Measurements from ENCODE around the gene WWOX. TPM values are rescaled to one million over a fixed set of nuclear protein-coding genes. Genes with fewer than 3 reads are reported as not detected.

WWOX gene
- total and polyA plus RNA-seq, 2 of the 8 experiments (the other 6 are each of a cell fraction or from before 2014, with no cell fraction given) = 5.4 to 16.7 TPM

- Histone ChIP-seq H3K4me2 (ENCODE audit: insufficient read depth in 1 of 2, low read depth in 2 of 2, low read length in 2 of 2) (no peak overlapping the region), H4K8ac (ENCODE audit: extremely low read depth, insufficient read depth, low read length) (no peak overlapping the region), H3K27me3 (replicated peaks in 1 of 4; ENCODE audit: control insufficient read depth in 3 of 4, extremely low read depth in 1 of 4, insufficient read depth in 3 of 4, low read length in 3 of 4) (no peaks in the 10 kb centered on the region), H3K56ac (replicated peaks; ENCODE audit: insufficient read length, low read depth, low read length) (no peak overlapping the region), H3K14ac (ENCODE audit: insufficient read length) (no peak overlapping the region), H3K27ac (ENCODE audit: low read depth, low read length) (no peak overlapping the region), H3K4ac (replicated peaks; ENCODE audit: insufficient read length, low read depth, low read length) (no peak overlapping the region), H2AFZ (ENCODE audit: low read length) (no peak overlapping the region), H3K4me3 (ENCODE audit: extremely low read depth in 1 of 4, insufficient read depth in 2 of 4, low read depth in 3 of 4, low read length in 4 of 4) (no peak overlapping the region), H3K79me1 (ENCODE audit: low read depth, low read length) (no peaks in the 10 kb centered on the region), H2BK120ac (replicated peaks; ENCODE audit: low read depth, low read length) (no peak overlapping the region), H2BK20ac (ENCODE audit: low read length) (no peak overlapping the region), H2BK15ac (ENCODE audit: low read length) (no peak overlapping the region), H3K4me1 (replicated peaks in 1 of 4; ENCODE audit: control insufficient read depth in 3 of 4, insufficient read depth in 4 of 4, low read length in 3 of 4) (no peaks in the 10 kb centered on the region), H3K18ac (ENCODE audit: extremely low read depth, low read length) (no peak overlapping the region), H3K36me3 (ENCODE audit: control insufficient read depth in 2 of 4, insufficient read depth in 4 of 4, low read length in 3 of 4) (no peaks in the 10 kb centered on the region), H4K20me1 (replicated peaks in 1 of 2; ENCODE audit: control insufficient read depth in 1 of 2, insufficient read depth in 2 of 2, low read length in 2 of 2) (no peaks in the 10 kb centered on the region), H2BK12ac (ENCODE audit: low read depth, low read length) (no peak overlapping the region), H4K91ac (replicated peaks; ENCODE audit: insufficient read length, low read length) (no peak overlapping the region), H2BK5ac (ENCODE audit: low read depth, low read length) (no peak overlapping the region), H3K9me3 (ENCODE audit: insufficient read depth in 2 of 2, low read depth in 1 of 2, low read length in 1 of 2) (no peaks in the 10 kb centered on the region), H2AK5ac (ENCODE audit: low read depth, low read length) (no peak overlapping the region), H3K23me2 (ENCODE audit: low read depth, low read length) (no peaks in the 10 kb centered on the region), H3K23ac (ENCODE audit: insufficient read length) (no peak overlapping the region), H4K5ac (ENCODE audit: insufficient read length, low read depth, low read length) (no peak overlapping the region), H3K79me2 (ENCODE audit: control insufficient read depth in 1 of 2, insufficient read depth in 2 of 2, low read length in 2 of 2) (no peaks in the 10 kb centered on the region), H3K9ac (replicated peaks in 1 of 4; ENCODE audit: extremely low read depth in 1 of 4, low read depth in 3 of 4, low read length in 3 of 4) (no peak overlapping the region)
- TF ChIP-seq CHD1 (IDR thresholded peaks at IDR 0.05; ENCODE audit: low read depth, low read length) (no peak), CEBPB (IDR thresholded peaks at IDR 0.05; ENCODE audit: low read depth, low read length) (no peak)
- FAIRE-seq = no peak
- POLR2A ChIA-PET (ENCODE audit: partially characterized antibody) = no interaction called here
- WGBS, 2 experiments (ENCODE audit: extremely low coverage in 1 of 2, insufficient coverage in 1 of 2, insufficient read length in 1 of 2, insufficient replicate concordance in 2 of 2, low coverage in 1 of 2, low lambda C conversion rate in 2 of 2, missing lambda C conversion rate in 1 of 2) = 84% methylated on average over 5 of the region's 5 CpGs; no CpG with 5 or more reads in 1 of the 2 experiments
- DNase-seq (ENCODE audit: low read depth in 1 of 2, low spot score in 2 of 2) = no peak
- CTCF ChIA-PET (ENCODE audit: partially characterized antibody) = interaction anchor here (0.6 kb wide), 1 partner anchor 246 kb away, joined by 3 read pairs; no protein-coding TSS in a partner anchor
These were observed 587.1 kb downstream of the WWOX start for GRCh38 chr16:78686601-78687000.

Measured in H1 (cell line).